HFF-Myc (cell line): Measurements from ENCODE around the gene FAM221B.

ENCODE experiments used
- DNase-seq: peaks from one replicate; pipeline ENCODE4 v3.0.0-alpha.2; 2011; ENCODE audit warnings: low read depth; ENCODE audit errors: extremely low read depth
- H3K4me3 ChIP-seq: replicated peaks from 2 replicates; pipeline ENCODE4 v1.5.1; 2011; ENCODE audit warnings: low read depth, mild to moderate bottlenecking, control low read depth, low read length
- CTCF ChIP-seq: IDR thresholded peaks from 2 replicates; pipeline ENCODE4 v1.5.1; 2012; ENCODE audit warnings: mild to moderate bottlenecking, low read depth, low read length, control low read depth; ENCODE audit errors: missing control alignments

The FAM221B gene

GRCh38 chr9:35814106-35814840 is 14.3 kb downstream of the FAM221B start:
- TF ChIP-seq CTCF, result no peak
- no peak for DNase-seq
- H3K4me3 ChIP-seq, result peak overlapping the region; percentile 79

GRCh38 chr9:35813434-35814105 is 15.0 kb downstream of the FAM221B start:
- H3K4me3 ChIP-seq, result peak overlapping the region; percentile 79; the same call in 1 of the 2 replicates
- TF ChIP-seq CTCF, result peak; percentile 39
- no peak for DNase-seq

- no peak for TF ChIP-seq CTCF
- peak; percentile 92 for DNase-seq
- H3K4me3 ChIP-seq, result peak within 1 kb of the TSS; percentile 41
These were observed 16.4 kb downstream of the FAM221B start, which contains the start of gene SPAG8 for GRCh38 chr9:35812025-35812602. Gene SPAG8 (minus strand): TSS chr9:35812262. CDS start chr9:35812147, 115 bp downstream.

GRCh38 chr9:35811381-35812024 is 17.0 kb downstream of the FAM221B start:
- no peak for TF ChIP-seq CTCF
- DNase-seq, result no peak
- H3K4me3 ChIP-seq, result peak overlapping the region; percentile 41

- no peak for DNase-seq
- no peak for TF ChIP-seq CTCF
- H3K4me3 ChIP-seq, result no peak overlapping the region
These were observed 18.4 kb downstream of the FAM221B start for GRCh38 chr9:35810122-35810521.

- DNase-seq, result no peak
- H3K4me3 ChIP-seq, result no peak overlapping the region
- TF ChIP-seq CTCF, result no peak
These were observed 20.1 kb downstream of the FAM221B start for GRCh38 chr9:35808433-35808832.
